ENCODE measurements around the gene PLCB1.

PLCB1 gene

DNA sequence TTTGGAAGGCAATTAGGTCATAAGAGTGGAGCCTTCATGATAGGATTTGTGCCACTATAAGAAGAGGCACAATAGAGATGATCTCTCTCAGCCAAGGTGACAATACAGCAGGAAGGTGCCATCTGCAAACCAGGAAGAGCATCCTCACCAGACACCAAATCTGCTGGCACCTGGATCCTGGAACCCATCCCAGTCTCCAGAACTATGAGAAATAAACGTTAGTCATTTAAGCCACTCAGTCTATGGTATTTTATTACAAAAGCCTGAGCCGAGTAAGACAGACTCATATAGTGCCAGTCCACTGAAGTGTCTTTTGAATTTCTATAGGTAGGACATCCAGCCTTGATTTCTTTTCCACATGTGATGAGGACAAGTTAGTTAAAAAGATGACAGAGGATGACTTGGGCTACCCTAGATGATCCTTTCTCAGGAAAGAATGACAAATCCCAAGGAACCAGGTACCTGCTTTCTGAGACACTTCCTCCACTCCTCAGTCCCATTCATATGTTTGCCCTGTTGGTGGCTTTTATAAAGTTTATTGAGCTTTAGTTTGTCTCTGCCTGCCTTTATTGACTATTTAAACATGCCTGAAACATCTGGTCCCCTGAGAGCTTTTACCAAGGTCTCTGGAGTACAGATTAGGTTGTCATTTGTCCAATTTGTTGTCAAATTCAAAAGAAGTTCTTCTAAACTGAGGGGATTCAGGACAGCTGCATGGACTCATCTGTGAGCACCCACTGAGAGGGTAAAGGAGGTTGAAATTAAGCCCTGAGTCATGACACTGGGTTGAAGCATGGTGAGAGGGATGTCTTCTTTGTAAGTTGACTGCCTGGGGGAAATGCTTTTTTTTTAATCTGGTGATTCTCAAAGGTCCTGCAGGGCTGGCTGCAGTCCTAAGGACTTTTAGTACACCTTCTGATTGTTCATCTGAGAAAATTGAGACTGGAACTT is 771.9 kb downstream of the PLCB1 start:
- no peak overlapping the region for H3K4me3 ChIP-seq (ENCODE audit: low read length)
- H3K4me2 ChIP-seq (ENCODE audit: low read length), result no peak overlapping the region
- H3F3A ChIP-seq (ENCODE audit: control insufficient read depth, insufficient read depth), result no peaks in the 10 kb centered on the region
- no peaks in the 10 kb centered on the region for H3K36me3 ChIP-seq (ENCODE audit: control insufficient read depth, low read length)
- no peaks in the 10 kb centered on the region for H4K20me1 ChIP-seq (ENCODE audit: control insufficient read depth, insufficient read depth, low read depth, low read length)
- no peak overlapping the region for H3K27ac ChIP-seq (ENCODE audit: low read depth, low read length)
- H3K9me3 ChIP-seq (ENCODE audit: control insufficient read depth, insufficient read depth, low read length), result no peaks in the 10 kb centered on the region
- no peaks in the 10 kb centered on the region for H3K27me3 ChIP-seq (ENCODE audit: control insufficient read depth, low read length)
- H3K4me1 ChIP-seq (ENCODE audit: control insufficient read depth, low read length), result no peaks in the 10 kb centered on the region
- H3K9me2 ChIP-seq (replicated peaks; ENCODE audit: control insufficient read depth, low read length), result no peaks in the 10 kb centered on the region
- no peaks in the 10 kb centered on the region for H3K79me2 ChIP-seq (ENCODE audit: control insufficient read depth, low read length)
- TF ChIP-seq EZH2phosphoT487 (IDR thresholded peaks at IDR 0.05; ENCODE audit: borderline replicate concordance, low read length), result no peak
- TF ChIP-seq, protein P1, sequence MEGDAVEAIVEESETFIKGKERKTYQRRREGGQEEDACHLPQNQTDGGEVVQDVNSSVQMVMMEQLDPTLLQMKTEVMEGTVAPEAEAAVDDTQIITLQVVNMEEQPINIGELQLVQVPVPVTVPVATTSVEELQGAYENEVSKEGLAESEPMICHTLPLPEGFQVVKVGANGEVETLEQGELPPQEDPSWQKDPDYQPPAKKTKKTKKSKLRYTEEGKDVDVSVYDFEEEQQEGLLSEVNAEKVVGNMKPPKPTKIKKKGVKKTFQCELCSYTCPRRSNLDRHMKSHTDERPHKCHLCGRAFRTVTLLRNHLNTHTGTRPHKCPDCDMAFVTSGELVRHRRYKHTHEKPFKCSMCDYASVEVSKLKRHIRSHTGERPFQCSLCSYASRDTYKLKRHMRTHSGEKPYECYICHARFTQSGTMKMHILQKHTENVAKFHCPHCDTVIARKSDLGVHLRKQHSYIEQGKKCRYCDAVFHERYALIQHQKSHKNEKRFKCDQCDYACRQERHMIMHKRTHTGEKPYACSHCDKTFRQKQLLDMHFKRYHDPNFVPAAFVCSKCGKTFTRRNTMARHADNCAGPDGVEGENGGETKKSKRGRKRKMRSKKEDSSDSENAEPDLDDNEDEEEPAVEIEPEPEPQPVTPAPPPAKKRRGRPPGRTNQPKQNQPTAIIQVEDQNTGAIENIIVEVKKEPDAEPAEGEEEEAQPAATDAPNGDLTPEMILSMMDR (IDR thresholded peaks at IDR 0.05; ENCODE audit: low read depth, low read length, poor library complexity, severe bottlenecking), result no peak

GRCh38 chr20:8909596-8909995 is 777.5 kb downstream of the PLCB1 start:
- Histone ChIP-seq H3K27me3 (ENCODE audit: control insufficient read depth, low read length) (no peaks in the 10 kb centered on the region), H3K9me3 (ENCODE audit: control insufficient read depth, insufficient read depth, low read length) (no peaks in the 10 kb centered on the region; the same call in 1 of the 2 replicates), H3K36me3 (ENCODE audit: control insufficient read depth, low read length) (no peaks in the 10 kb centered on the region), H3K4me1 (ENCODE audit: control insufficient read depth, low read length) (no peaks in the 10 kb centered on the region), H3K4me2 (ENCODE audit: low read length) (no peak overlapping the region), H4K20me1 (ENCODE audit: control insufficient read depth, insufficient read depth, low read depth, low read length) (no peaks in the 10 kb centered on the region), H3K79me2 (ENCODE audit: control insufficient read depth, low read length) (no peaks in the 10 kb centered on the region), H3F3A (ENCODE audit: control insufficient read depth, insufficient read depth) (no peaks in the 10 kb centered on the region), H3K9me2 (replicated peaks; ENCODE audit: control insufficient read depth, low read length) (no peaks in the 10 kb centered on the region), H3K4me3 (ENCODE audit: low read length) (no peak overlapping the region), H3K27ac (ENCODE audit: low read depth, low read length) (no peak overlapping the region)
- TF ChIP-seq, protein P1 (IDR thresholded peaks at IDR 0.05; ENCODE audit: low read depth, low read length, poor library complexity, severe bottlenecking), result no peak
- no peak for TF ChIP-seq EZH2phosphoT487 (IDR thresholded peaks at IDR 0.05; ENCODE audit: borderline replicate concordance, low read length)

DNA sequence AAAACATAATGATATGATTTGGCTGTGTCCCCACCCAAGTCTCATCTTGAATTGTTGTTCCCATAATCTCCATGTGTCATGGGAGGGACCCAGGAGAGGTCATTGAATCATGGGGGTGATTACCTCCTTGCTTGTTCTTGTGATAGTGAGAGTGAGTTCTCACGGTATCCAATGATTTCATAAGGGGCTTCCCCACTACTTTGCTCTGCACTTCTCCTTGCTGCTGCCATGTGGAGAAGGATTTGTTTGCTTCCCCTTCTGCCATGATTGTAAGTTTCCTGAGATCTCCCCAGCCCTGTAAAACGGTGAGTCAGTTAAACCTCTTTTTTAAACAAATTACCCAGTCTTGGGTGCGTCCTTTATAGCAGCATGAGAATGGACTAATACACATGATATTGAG is 780.0 kb downstream of the PLCB1 start:
- Histone ChIP-seq H3K27ac (ENCODE audit: low read depth, low read length) (no peak overlapping the region), H3K36me3 (ENCODE audit: control insufficient read depth, low read length) (no peaks in the 10 kb centered on the region), H3K4me3 (ENCODE audit: low read length) (no peak overlapping the region), H3K79me2 (ENCODE audit: control insufficient read depth, low read length) (no peaks in the 10 kb centered on the region), H3K9me2 (replicated peaks; ENCODE audit: control insufficient read depth, low read length) (no peaks in the 10 kb centered on the region), H3K4me1 (ENCODE audit: control insufficient read depth, low read length) (no peaks in the 10 kb centered on the region), H3K9me3 (ENCODE audit: control insufficient read depth, insufficient read depth, low read length) (no peaks in the 10 kb centered on the region; the same call in 1 of the 2 replicates), H3K27me3 (ENCODE audit: control insufficient read depth, low read length) (no peaks in the 10 kb centered on the region), H3K4me2 (ENCODE audit: low read length) (no peak overlapping the region), H4K20me1 (ENCODE audit: control insufficient read depth, insufficient read depth, low read depth, low read length) (no peaks in the 10 kb centered on the region), H3F3A (ENCODE audit: control insufficient read depth, insufficient read depth) (no peaks in the 10 kb centered on the region)
- TF ChIP-seq EZH2phosphoT487 (IDR thresholded peaks at IDR 0.05; ENCODE audit: borderline replicate concordance, low read length), result no peak
- TF ChIP-seq, protein P1 (IDR thresholded peaks at IDR 0.05; ENCODE audit: low read depth, low read length, poor library complexity, severe bottlenecking), result no peak
